WTC11 (cell line): ENCODE measurements around the gene SLIRP. TPM values are rescaled to one million over a fixed set of nuclear protein-coding genes. Genes with fewer than 3 reads are reported as not detected.

Experiments used
- AR ChIP-seq: fragments of 250-450 bp; sonication (Bioruptor Pico); IDR thresholded peaks from 2 replicates; pipeline ENCODE4 v1.9.0; 2021; ENCODE audit warnings: mild to moderate bottlenecking
- ATF3 ChIP-seq: sonication (generic); formaldehyde crosslinking; conservative IDR thresholded peaks from 2 replicates; pipeline ENCODE4 v1.8.1; 2022; ENCODE audit warnings: mild to moderate bottlenecking, missing genetic modification reagents
- ATF6 ChIP-seq: sonication (generic); formaldehyde crosslinking; IDR thresholded peaks from 2 replicates; pipeline ENCODE4 v1.8.1; 2023; ENCODE audit warnings: mild to moderate bottlenecking, missing genetic modification reagents
- CBFB ChIP-seq: sonication (generic); formaldehyde crosslinking; IDR thresholded peaks from 2 replicates; pipeline ENCODE4 v1.8.1; 2022; ENCODE audit warnings: mild to moderate bottlenecking, low read depth, missing genetic modification reagents
- E2F5 ChIP-seq: sonication (generic); formaldehyde crosslinking; IDR thresholded peaks from 2 replicates; pipeline ENCODE4 v1.8.1; 2022; ENCODE audit warnings: mild to moderate bottlenecking, moderate library complexity, missing genetic modification reagents
- ESRRA ChIP-seq: sonication (generic); formaldehyde crosslinking; IDR thresholded peaks from 2 replicates; pipeline ENCODE4 v1.8.1; 2022; ENCODE audit warnings: mild to moderate bottlenecking, missing genetic modification reagents, borderline replicate concordance
- FOXK1 ChIP-seq: sonication (generic); formaldehyde crosslinking; IDR thresholded peaks from 2 replicates; pipeline ENCODE4 v1.8.0; 2022; ENCODE audit warnings: mild to moderate bottlenecking, moderate library complexity, missing genetic modification reagents
- MXD4 ChIP-seq: fragments of 250-450 bp; sonication (Bioruptor Pico); IDR thresholded peaks from 2 replicates; pipeline ENCODE4 v1.8.0; 2021; ENCODE audit warnings: mild to moderate bottlenecking, moderate library complexity, borderline replicate concordance
- PRRX2 ChIP-seq: fragments of 250-450 bp; sonication (Bioruptor Pico); IDR thresholded peaks from 2 replicates; pipeline ENCODE4 v1.8.0; 2021; ENCODE audit warnings: mild to moderate bottlenecking
- RELA ChIP-seq: sonication (generic); formaldehyde crosslinking; IDR thresholded peaks from 2 replicates; pipeline ENCODE4 v1.8.1; 2022; ENCODE audit warnings: missing genetic modification reagents, mild to moderate bottlenecking, borderline replicate concordance
- SMAD3 ChIP-seq: sonication (generic); formaldehyde crosslinking; IDR thresholded peaks from 2 replicates; pipeline ENCODE4 v1.8.0; 2022; ENCODE audit warnings: missing genetic modification reagents, mild to moderate bottlenecking, borderline replicate concordance
- SP1 ChIP-seq: sonication (generic); formaldehyde crosslinking; conservative IDR thresholded peaks from 2 replicates; pipeline ENCODE4 v1.8.1; 2022; ENCODE audit warnings: missing genetic modification reagents
- STAT6 ChIP-seq: sonication (generic); formaldehyde crosslinking; conservative IDR thresholded peaks from 2 replicates; pipeline ENCODE4 v1.8.1; 2023; ENCODE audit warnings: mild to moderate bottlenecking, low read depth, missing genetic modification reagents, moderate library complexity
- ZBTB43 ChIP-seq: sonication (generic); formaldehyde crosslinking; IDR thresholded peaks from 2 replicates; pipeline ENCODE4 v1.8.1; 2023; ENCODE audit warnings: mild to moderate bottlenecking, missing genetic modification reagents
- ZNF138 ChIP-seq: sonication (generic); formaldehyde crosslinking; conservative IDR thresholded peaks from 2 replicates; pipeline ENCODE4 v1.8.1; 2022; ENCODE audit warnings: mild to moderate bottlenecking, moderate library complexity, missing genetic modification reagents
- ZNF425 ChIP-seq: fragments of 250-450 bp; sonication (Bioruptor Pico); conservative IDR thresholded peaks from 2 replicates; pipeline ENCODE4 v1.9.0; 2021; ENCODE audit warnings: mild to moderate bottlenecking
- ZNF532 ChIP-seq: fragments of 250-450 bp; sonication (Bioruptor Pico); IDR thresholded peaks from 2 replicates; pipeline ENCODE4 v1.9.0; 2021; ENCODE audit warnings: mild to moderate bottlenecking, borderline replicate concordance
- ZSCAN18 ChIP-seq: fragments of 250-450 bp; sonication (Bioruptor Pico); IDR thresholded peaks from 2 replicates; pipeline ENCODE4 v2.1.2; 2022; ENCODE audit warnings: mild to moderate bottlenecking, moderate library complexity
- total RNA-seq: library from RNA; stranded (reverse); gene quantifications from 3 replicates; pipeline ENCODE4 v1.2.3, GENCODE V29; 2021

Gene SLIRP
- total RNA-seq, 1 experiment from 2014 or later: 377 TPM

GRCh38 chr14:77707724-77708408 lies at the start of gene SLIRP, which contains the start of gene ALKBH1 (continued):
- TF ChIP-seq ZSCAN18 (CRISPR knock-in tag): no peak
- TF ChIP-seq E2F5 (CRISPR knock-in tag): no peak
- no peak for TF ChIP-seq STAT6 (CRISPR knock-in tag)
- TF ChIP-seq MXD4: no peak
- TF ChIP-seq ESRRA (CRISPR knock-in tag): 0 out of 2 replicates have a peak, but pooled peaks have one; percentile 44
- TF ChIP-seq SMAD3 (CRISPR knock-in tag): no peak
- TF ChIP-seq SP1 (CRISPR knock-in tag): 0 out of 2 replicates have a peak, but pooled peaks have one; percentile 54
- TF ChIP-seq ATF6: no peak
- 0 out of 2 replicates have a peak, but pooled peaks have one; percentile 28 for TF ChIP-seq ZBTB43 (CRISPR knock-in tag)
- no peak for TF ChIP-seq ZNF425 (CRISPR knock-in tag)
- no peak for TF ChIP-seq ZNF138
- TF ChIP-seq CBFB (CRISPR knock-in tag): no peak
- TF ChIP-seq ATF3 (CRISPR knock-in tag): no peak
- no peak for TF ChIP-seq RELA (CRISPR knock-in tag)
- TF ChIP-seq FOXK1 (CRISPR knock-in tag): peak; percentile 81
- no peak for TF ChIP-seq PRRX2 (CRISPR knock-in tag)
- TF ChIP-seq ZNF532 (CRISPR knock-in tag): no peak
- no peak for TF ChIP-seq AR
